CD4-positive, alpha-beta memory T cell (primary cell): ENCODE results near the gene TMEM175. TPM values are rescaled to one million over a fixed set of nuclear protein-coding genes. Genes with fewer than 3 reads are reported as not detected.

ENCODE experiments used
- CTCF ChIA-PET: fragments of 350-600 bp; sonication (Branson Sonifier 250); formaldehyde crosslinking; loops from one replicate; lab custom pipeline; 2021; ENCODE audit warnings: inconsistent platforms; ENCODE audit not compliant: partially characterized antibody; lab: Charles Lee
- POLR2A ChIA-PET: fragments of 350-600 bp; sonication (Branson Sonifier 250); formaldehyde crosslinking; loops from one replicate; lab custom pipeline; 2021; ENCODE audit not compliant: partially characterized antibody; lab: Charles Lee
- DNase-seq, 5 donors: peaks; one replicate each; pipeline versions ENCODE4 v3.0.0 to v3.0.0-alpha.2; 2020 to 2022; ENCODE audit warnings: mixed read lengths in 1 of 5
- H3K27ac ChIP-seq: one replicate; pipeline ENCODE4 v1.7.0; 2013; ENCODE audit warnings: low read depth, low read length
- H3K27me3 ChIP-seq: 2 replicates; pipeline ENCODE4 v1.7.0; 2013; ENCODE audit warnings: mild to moderate bottlenecking, low read length, moderate library complexity; ENCODE audit not compliant: insufficient read depth
- H3K36me3 ChIP-seq: 2 replicates; pipeline ENCODE4 v1.7.0; 2013; ENCODE audit warnings: mild to moderate bottlenecking, low read length, moderate library complexity; ENCODE audit not compliant: insufficient read depth
- H3K4me1 ChIP-seq: 2 replicates; pipeline ENCODE4 v1.7.0; 2013; ENCODE audit warnings: mild to moderate bottlenecking, low read length, moderate library complexity; ENCODE audit not compliant: insufficient read depth
- H3K4me3 ChIP-seq, 2 donors: one replicate each; pipeline ENCODE4 v1.7.0; 2013; ENCODE audit warnings: low read length in 2 of 2, mild to moderate bottlenecking in 1 of 2
- H3K9me3 ChIP-seq, 2 donors: one replicate each; pipeline ENCODE4 v1.7.0; 2013; ENCODE audit warnings: low read length in 2 of 2, control low read depth in 1 of 2; ENCODE audit not compliant: control insufficient read depth in 1 of 2
- H3K27ac Mint-ChIP-seq, 7 donors: one replicate each; pipeline ENCODE4 v1.8.0; 2020 to 2021; ENCODE audit warnings: mixed read lengths in 7 of 7, mild to moderate bottlenecking in 6 of 7, inconsistent platforms in 3 of 7, moderate library complexity in 3 of 7
- H3K27me3 Mint-ChIP-seq, 2 donors: one replicate each; pipeline ENCODE4 v1.8.0; 2020 to 2021; ENCODE audit warnings: mixed read lengths in 2 of 2
- H3K36me3 Mint-ChIP-seq, 2 donors: one replicate each; pipeline ENCODE4 v1.8.0; 2020 to 2021; ENCODE audit warnings: mixed read lengths in 2 of 2, inconsistent platforms in 1 of 2, mild to moderate bottlenecking in 1 of 2
- H3K4me1 Mint-ChIP-seq, 4 donors: one replicate each; pipeline ENCODE4 v1.8.0; 2020 to 2021; ENCODE audit warnings: mixed read lengths in 4 of 4, mild to moderate bottlenecking in 1 of 4
- H3K4me3 Mint-ChIP-seq, 8 donors: one replicate each; pipeline ENCODE4 v1.8.0; 2020 to 2021; ENCODE audit warnings: mixed read lengths in 8 of 8, mild to moderate bottlenecking in 7 of 8, moderate library complexity in 6 of 8, inconsistent platforms in 3 of 8
- H3K9me3 Mint-ChIP-seq, 8 donors: one replicate each; pipeline ENCODE4 v1.8.0; 2020 to 2021; ENCODE audit warnings: mixed read lengths in 8 of 8, mild to moderate bottlenecking in 5 of 8, inconsistent platforms in 3 of 8, moderate library complexity in 1 of 8
- intact Hi-C: fragments of 100-400 bp; cut with micrococcal nuclease; formaldehyde crosslinking; loops from one replicate; pipeline ENCODE4 v1.15.1; 2023
- polyA plus RNA-seq, 2 donors: library from polyadenylated mRNA; unstranded; fragments of 300-500 nt; fragmentation: Illumina TruSeq; gene quantifications; one replicate each; pipeline ENCODE4 v1.2.3, GENCODE V29; 2021
- total RNA-seq, 2 experiments: library from RNA; stranded (reverse); gene quantifications; one replicate each; pipeline ENCODE4 v1.2.3, GENCODE V29; 2021

The TMEM175 gene
- total and polyA plus RNA-seq, 4 experiments from 2014 or later = 11.5 to 52.3 (median 31.3) TPM

DNA sequence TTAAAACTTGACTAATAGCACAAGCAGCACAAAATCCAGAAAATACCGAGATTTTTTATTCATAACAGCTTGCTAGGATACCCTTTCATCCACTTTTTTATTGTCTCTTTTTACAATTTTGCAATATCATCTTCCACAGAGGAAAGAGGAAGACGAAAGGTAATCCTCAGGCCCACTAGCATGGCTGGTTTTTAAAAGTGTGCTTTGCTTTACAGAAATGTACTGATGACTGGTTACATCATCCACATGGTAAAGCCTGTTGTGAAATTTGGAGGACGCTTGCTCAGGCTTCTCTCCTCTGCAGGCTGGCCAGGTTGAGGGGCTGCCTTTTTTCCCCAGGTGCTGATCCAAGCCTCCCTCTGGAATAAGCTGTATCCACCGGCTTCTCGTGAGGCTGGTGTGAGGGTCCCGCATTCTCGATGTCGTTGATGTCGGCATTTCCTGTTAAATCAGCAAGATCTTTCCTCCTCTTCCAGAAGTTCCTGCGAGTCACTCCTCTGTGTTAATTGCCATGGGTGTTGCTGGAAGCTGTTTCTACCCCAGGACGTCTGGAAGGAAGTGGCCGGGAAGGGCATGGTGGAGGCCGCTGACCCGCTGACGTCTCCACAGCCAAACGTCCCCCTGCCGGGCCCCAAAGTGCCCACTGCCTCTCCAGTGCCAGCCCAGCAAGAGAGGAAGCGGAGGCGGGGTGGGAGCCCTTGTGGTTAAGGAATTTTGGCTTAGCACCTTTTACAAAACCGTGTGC, 46.9 kb downstream of the TMEM175 start:
- Mint-ChIP-seq H3K36me3 (no peaks in the 10 kb centered on the region), H3K9me3 (no peaks in the 10 kb centered on the region), H3K27ac (no peak overlapping the region), H3K4me1 (peaks cover 0 to 1% (median 0%) of the 10 kb centered on the region in 4 donors), H3K4me3 (no peak overlapping the region), H3K27me3 (no peaks in the 10 kb centered on the region)
- no peaks in the 10 kb centered on the region for H3K4me1 ChIP-seq
- no peak overlapping the region for H3K4me3 ChIP-seq
- intact Hi-C loops = no loop called here
- no peaks in the 10 kb centered on the region for H3K9me3 ChIP-seq
- H3K36me3 ChIP-seq = no peaks in the 10 kb centered on the region
- no peaks in the 10 kb centered on the region for H3K27me3 ChIP-seq
- DNase-seq = no peak
- POLR2A ChIA-PET = no interaction called here
- CTCF ChIA-PET = no interaction called here
- H3K27ac ChIP-seq = no peak overlapping the region

DNA sequence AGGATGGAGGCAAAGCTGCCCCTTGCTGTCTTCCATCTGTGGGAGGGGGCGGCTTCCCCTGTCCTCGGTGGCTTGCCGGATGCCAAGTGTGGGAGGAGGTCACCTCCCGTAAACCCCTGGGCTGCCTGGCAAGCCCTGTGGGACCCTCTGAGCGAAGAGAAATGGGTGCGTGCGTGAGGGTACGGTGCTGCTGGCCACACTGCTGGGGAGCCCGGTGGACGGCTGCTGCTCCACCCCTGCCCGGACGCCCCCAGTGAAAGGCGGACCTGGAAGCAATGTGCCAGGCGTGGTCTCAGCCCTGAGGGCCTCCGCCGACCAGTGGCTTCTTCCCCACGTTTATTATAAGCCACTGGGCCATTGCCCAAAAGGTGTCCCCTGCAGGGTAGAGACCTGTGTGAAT, 50.0 kb downstream of the TMEM175 start:
- H3K4me1 ChIP-seq = peaks cover 24% of the 10 kb centered on the region
- H3K4me3 ChIP-seq = no peak overlapping the region
- ChIA-PET CTCF (no interaction called here), POLR2A (no interaction called here)
- H3K27me3 Mint-ChIP-seq = no peaks in the 10 kb centered on the region
- peaks cover 0 to 2% of the 10 kb centered on the region in 2 donors for H3K36me3 Mint-ChIP-seq
- H3K9me3 ChIP-seq = no peaks in the 10 kb centered on the region
- DNase-seq = no peak
- no peak overlapping the region for H3K27ac ChIP-seq
- H3K27me3 ChIP-seq = no peaks in the 10 kb centered on the region
- intact Hi-C loops = no loop called here
- no peaks in the 10 kb centered on the region for H3K9me3 Mint-ChIP-seq
- no peak overlapping the region for H3K4me3 Mint-ChIP-seq
- H3K36me3 ChIP-seq = no peaks in the 10 kb centered on the region
- no peak overlapping the region for H3K27ac Mint-ChIP-seq
- H3K4me1 Mint-ChIP-seq = peaks cover 8 to 25% (median 14%) of the 10 kb centered on the region in 4 donors

DNA sequence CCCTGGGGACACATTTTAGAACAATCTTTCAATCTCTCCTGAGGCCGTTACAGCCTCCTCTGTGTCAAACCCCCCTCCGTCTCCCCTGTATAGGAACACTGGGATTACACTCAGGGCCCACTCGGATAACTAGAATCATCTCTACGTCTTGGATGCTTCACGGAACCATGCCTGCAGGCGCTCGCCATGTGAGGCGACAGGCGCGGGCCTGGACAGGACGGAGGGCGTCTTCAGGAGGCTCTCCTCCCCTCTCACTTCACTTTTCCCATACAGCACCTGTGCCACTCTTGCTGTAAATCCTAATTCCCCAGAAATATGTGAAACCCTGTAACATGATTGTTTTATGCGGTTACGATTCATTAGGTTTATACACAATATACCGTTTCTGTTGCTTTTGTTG, 50.6 kb downstream of the TMEM175 start:
- Mint-ChIP-seq H3K27ac (no peak overlapping the region), H3K27me3 (no peaks in the 10 kb centered on the region), H3K36me3 (peaks cover 0 to 2% of the 10 kb centered on the region in 2 donors), H3K9me3 (no peaks in the 10 kb centered on the region), H3K4me3 (no peak overlapping the region), H3K4me1 (peaks cover 8 to 30% (median 15%) of the 10 kb centered on the region in 4 donors)
- H3K27me3 ChIP-seq = no peaks in the 10 kb centered on the region
- ChIA-PET CTCF (no interaction called here), POLR2A (no interaction called here)
- no peak overlapping the region for H3K4me3 ChIP-seq
- intact Hi-C loops = no loop called here
- no peaks in the 10 kb centered on the region for H3K9me3 ChIP-seq
- peaks cover 29% of the 10 kb centered on the region for H3K4me1 ChIP-seq
- no peaks in the 10 kb centered on the region for H3K36me3 ChIP-seq
- DNase-seq = no peak
- no peak overlapping the region for H3K27ac ChIP-seq

DNA sequence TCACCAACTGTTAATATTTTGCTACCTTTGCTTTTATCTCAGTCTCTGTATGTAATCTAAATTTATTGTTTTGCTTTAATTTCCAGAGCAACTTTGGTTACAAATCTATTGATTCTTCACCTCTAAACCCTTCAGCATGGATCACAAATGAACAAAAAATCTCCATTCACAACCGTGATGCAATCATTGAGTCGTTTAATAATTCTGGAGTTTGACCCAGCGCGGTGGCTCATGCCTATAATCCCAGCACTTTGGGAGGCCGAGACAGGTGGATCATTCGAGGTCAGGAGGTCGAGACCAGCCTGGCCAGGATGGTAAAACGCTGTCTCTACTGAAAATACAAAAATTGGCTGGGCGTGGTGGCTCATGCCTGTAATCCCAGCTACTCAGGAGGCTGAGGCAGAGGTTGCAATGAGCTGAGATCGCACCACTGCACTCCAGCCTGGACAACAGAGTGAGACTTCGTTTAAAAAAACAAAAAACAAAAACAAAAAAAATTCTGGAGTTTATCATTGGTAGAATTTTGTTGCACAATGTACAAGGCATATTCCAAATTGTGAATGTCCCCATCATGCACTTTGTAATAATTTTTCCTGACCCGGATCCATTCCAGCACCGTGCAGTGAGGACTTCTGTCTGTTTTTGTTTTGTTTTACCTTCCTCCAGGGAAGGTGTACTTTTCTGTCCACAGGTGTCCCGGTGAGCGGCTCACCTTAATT, 52.2 kb downstream of the TMEM175 start:
- ChIA-PET POLR2A (no interaction called here), CTCF (no interaction called here)
- peak overlapping the region in 3 of 7 donors; percentile 15 to 65 (median 50) for H3K27ac Mint-ChIP-seq

DNA sequence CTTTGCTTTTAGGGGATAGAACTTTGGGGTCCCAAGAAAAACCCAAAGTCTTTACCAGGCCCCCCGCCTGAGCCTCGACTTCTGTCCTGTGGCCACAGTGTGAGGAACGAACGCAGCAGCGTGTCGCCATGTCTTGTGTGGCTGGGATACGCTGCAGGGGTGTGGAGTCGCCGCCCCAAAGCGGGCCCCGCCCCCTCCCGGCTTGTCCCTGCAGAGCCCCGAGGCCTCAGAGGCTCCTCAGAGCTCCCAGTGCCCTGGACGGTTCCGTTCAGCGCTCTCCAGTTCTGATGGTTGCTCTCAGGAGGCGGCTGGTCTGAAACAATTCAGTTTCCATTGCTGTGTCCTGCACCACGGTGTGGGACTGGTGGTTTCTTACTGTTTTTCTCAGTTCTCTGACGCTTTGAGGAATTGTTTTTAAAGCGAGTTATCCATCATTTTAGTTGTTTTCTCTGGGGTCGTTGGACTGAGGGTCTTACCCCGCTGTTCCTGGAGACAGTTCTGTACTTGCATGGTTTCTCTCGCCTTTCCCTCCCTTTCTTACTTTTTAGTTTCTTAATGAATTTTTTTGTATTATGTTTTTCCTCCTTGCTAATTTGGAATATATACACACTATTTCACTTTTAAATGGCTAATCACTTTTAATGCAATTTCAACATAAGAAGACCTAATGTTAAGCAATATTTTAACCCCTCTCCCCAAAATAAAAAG, 53.0 kb downstream of the TMEM175 start:
- Histone ChIP-seq H3K27me3 (no peaks in the 10 kb centered on the region), H3K9me3 (no peaks in the 10 kb centered on the region), H3K36me3 (no peaks in the 10 kb centered on the region), H3K4me1 (peaks cover 34% of the 10 kb centered on the region), H3K4me3 (peak overlapping the region; percentile 8 to 34), H3K27ac (no peak overlapping the region)
- H3K4me1 Mint-ChIP-seq = peaks cover 8 to 35% (median 15%) of the 10 kb centered on the region in 4 donors
- H3K27ac Mint-ChIP-seq = peak overlapping the region in 3 of 7 donors; percentile 48 to 65 (median 50)
- peak; percentile 54 to 66 (median 58) for DNase-seq
- no peaks in the 10 kb centered on the region for H3K9me3 Mint-ChIP-seq
- H3K4me3 Mint-ChIP-seq = peak overlapping the region; percentile 63 to 91 (median 75)
- intact Hi-C loops = loop anchor here (2.0 kb wide), 1 partner anchor 740 kb away; no protein-coding TSS in a partner anchor
- peaks cover 0 to 2% of the 10 kb centered on the region in 2 donors for H3K36me3 Mint-ChIP-seq
- POLR2A ChIA-PET = interaction anchor here (2.7 kb wide), 1 partner anchor 25 kb away, joined by 19 read pairs; no protein-coding TSS in a partner anchor
- CTCF ChIA-PET = no interaction called here
- no peaks in the 10 kb centered on the region for H3K27me3 Mint-ChIP-seq

More for the DNA sequence above, 52.2 kb downstream of the TMEM175 start:
- Mint-ChIP-seq H3K4me1 (peaks cover 8 to 35% (median 15%) of the 10 kb centered on the region in 4 donors), H3K36me3 (peaks cover 0 to 2% of the 10 kb centered on the region in 2 donors), H3K27me3 (no peaks in the 10 kb centered on the region), H3K9me3 (no peaks in the 10 kb centered on the region), H3K4me3 (peak overlapping the region; percentile 63 to 91 (median 75))
- H3K9me3 ChIP-seq = no peaks in the 10 kb centered on the region
- H3K27me3 ChIP-seq = no peaks in the 10 kb centered on the region
- H3K27ac ChIP-seq = no peak overlapping the region
- H3K4me3 ChIP-seq = peak overlapping the region; percentile 8 to 34
- peaks cover 34% of the 10 kb centered on the region for H3K4me1 ChIP-seq
- H3K36me3 ChIP-seq = no peaks in the 10 kb centered on the region
- DNase-seq = no peak
- intact Hi-C loops = loop anchor here (2.0 kb wide), 1 partner anchor 740 kb away; no protein-coding TSS in a partner anchor

DNA sequence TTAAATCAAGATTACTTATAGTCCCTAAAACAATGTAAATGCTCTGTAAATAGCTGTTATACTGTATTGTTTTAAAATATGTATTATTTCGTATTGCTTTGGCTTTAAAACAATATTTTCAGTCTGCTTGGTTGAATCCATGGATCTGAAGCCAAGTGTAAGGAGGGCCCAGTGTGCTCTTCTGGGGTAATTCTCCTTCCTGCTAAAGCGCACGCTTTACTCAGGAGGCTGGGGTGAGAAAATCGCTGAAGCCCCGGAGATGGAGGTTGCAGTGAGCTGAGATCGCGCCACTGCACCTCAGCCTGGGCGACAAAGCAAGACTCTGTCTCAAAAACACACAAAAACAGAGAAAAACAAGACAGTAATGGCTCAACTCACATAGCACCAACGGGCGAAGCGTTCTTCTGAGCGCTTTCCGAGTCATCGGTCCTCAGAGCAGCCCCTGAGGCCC, 54.2 kb downstream of the TMEM175 start:
- no peak for DNase-seq
- H3K9me3 ChIP-seq = no peaks in the 10 kb centered on the region
- peaks cover 8 to 35% (median 15%) of the 10 kb centered on the region in 4 donors for H3K4me1 Mint-ChIP-seq
- intact Hi-C loops = loop anchor here (1.0 to 2.0 kb wide), 3 partner anchors 13 to 244 kb away; partner anchors contain the start of genes DGKQ and FGFRL1
- H3K36me3 ChIP-seq = no peaks in the 10 kb centered on the region
- peak overlapping the region; percentile 40 to 92 (median 83) for H3K27ac Mint-ChIP-seq
- peaks cover 34% of the 10 kb centered on the region for H3K4me1 ChIP-seq
- no peaks in the 10 kb centered on the region for H3K27me3 Mint-ChIP-seq
- POLR2A ChIA-PET = interaction anchor here (0.6 to 2.7 kb wide), 9 partner anchors 14 to 244 kb away, joined by 3 to 19 read pairs (median 5); partner anchors contain the start of genes DGKQ, GAK and TMEM175
- CTCF ChIA-PET = interaction anchor here (1.5 to 2.4 kb wide), 2 partner anchors 12 to 245 kb away, joined by 4 to 29 read pairs; no protein-coding TSS in a partner anchor
- no peaks in the 10 kb centered on the region for H3K27me3 ChIP-seq
- H3K4me3 Mint-ChIP-seq = peak overlapping the region; percentile 88 to 95 (median 90)
- H3K36me3 Mint-ChIP-seq = peaks cover 0 to 2% of the 10 kb centered on the region in 2 donors
- peak overlapping the region; percentile 60 for H3K27ac ChIP-seq
- H3K9me3 Mint-ChIP-seq = no peaks in the 10 kb centered on the region
- peak overlapping the region; percentile 76 to 83 for H3K4me3 ChIP-seq
